Measurements from ENCODE around the gene NTNG1.

Gene NTNG1

GRCh38 chr1:107342768-107343167 lies 201.9 kb downstream of the NTNG1 start:
- TF ChIP-seq POLR2AphosphoS5 (IDR thresholded peaks at IDR 0.05; ENCODE audit: low read depth, low read length) (no peak), REST (IDR thresholded peaks at IDR 0.05; ENCODE audit: insufficient read depth in 1 of 2, low read depth in 2 of 2, low read length in 2 of 2) (no peak), FOXP2 (optimal IDR thresholded peaks at IDR 0.05; ENCODE audit: borderline replicate concordance, extremely low read depth, extremely low read length, insufficient read depth) (no peak), SIN3A (IDR thresholded peaks at IDR 0.05; ENCODE audit: borderline replicate concordance, insufficient read depth, low read length) (no peak), TAF1 (IDR thresholded peaks at IDR 0.05; ENCODE audit: borderline replicate concordance, insufficient read depth, low read length) (no peak)

GRCh38 chr1:107343601-107344000 lies 202.8 kb downstream of the NTNG1 start:
- TF ChIP-seq TAF1 (IDR thresholded peaks at IDR 0.05; ENCODE audit: borderline replicate concordance, insufficient read depth, low read length) (no peak), POLR2AphosphoS5 (IDR thresholded peaks at IDR 0.05; ENCODE audit: low read depth, low read length) (no peak), REST (IDR thresholded peaks at IDR 0.05; ENCODE audit: insufficient read depth in 1 of 2, low read depth in 2 of 2, low read length in 2 of 2) (no peak), FOXP2 (optimal IDR thresholded peaks at IDR 0.05; ENCODE audit: borderline replicate concordance, extremely low read depth, extremely low read length, insufficient read depth) (no peak), SIN3A (IDR thresholded peaks at IDR 0.05; ENCODE audit: borderline replicate concordance, insufficient read depth, low read length) (no peak)

GRCh38 chr1:107344268-107344760 lies 203.5 kb downstream of the NTNG1 start:
- no peak for TF ChIP-seq FOXP2 (optimal IDR thresholded peaks at IDR 0.05; ENCODE audit: borderline replicate concordance, extremely low read depth, extremely low read length, insufficient read depth)
- no peak for TF ChIP-seq TAF1 (IDR thresholded peaks at IDR 0.05; ENCODE audit: borderline replicate concordance, insufficient read depth, low read length)
- no peak for TF ChIP-seq SIN3A (IDR thresholded peaks at IDR 0.05; ENCODE audit: borderline replicate concordance, insufficient read depth, low read length)
- TF ChIP-seq REST (IDR thresholded peaks at IDR 0.05; ENCODE audit: insufficient read depth in 1 of 2, low read depth in 2 of 2, low read length in 2 of 2): no peak
- no peak for TF ChIP-seq POLR2AphosphoS5 (IDR thresholded peaks at IDR 0.05; ENCODE audit: low read depth, low read length)

GRCh38 chr1:107344836-107345235 lies 204.0 kb downstream of the NTNG1 start:
- TF ChIP-seq FOXP2 (optimal IDR thresholded peaks at IDR 0.05; ENCODE audit: borderline replicate concordance, extremely low read depth, extremely low read length, insufficient read depth): no peak
- TF ChIP-seq REST (IDR thresholded peaks at IDR 0.05; ENCODE audit: insufficient read depth in 1 of 2, low read depth in 2 of 2, low read length in 2 of 2): no peak
- no peak for TF ChIP-seq SIN3A (IDR thresholded peaks at IDR 0.05; ENCODE audit: borderline replicate concordance, insufficient read depth, low read length)
- TF ChIP-seq POLR2AphosphoS5 (IDR thresholded peaks at IDR 0.05; ENCODE audit: low read depth, low read length): no peak
- no peak for TF ChIP-seq TAF1 (IDR thresholded peaks at IDR 0.05; ENCODE audit: borderline replicate concordance, insufficient read depth, low read length)

- TF ChIP-seq SIN3A (IDR thresholded peaks at IDR 0.05; ENCODE audit: borderline replicate concordance, insufficient read depth, low read length) (no peak), POLR2AphosphoS5 (IDR thresholded peaks at IDR 0.05; ENCODE audit: low read depth, low read length) (no peak), FOXP2 (optimal IDR thresholded peaks at IDR 0.05; ENCODE audit: borderline replicate concordance, extremely low read depth, extremely low read length, insufficient read depth) (no peak), REST (IDR thresholded peaks at IDR 0.05; ENCODE audit: insufficient read depth in 1 of 2, low read depth in 2 of 2, low read length in 2 of 2) (no peak), TAF1 (IDR thresholded peaks at IDR 0.05; ENCODE audit: borderline replicate concordance, insufficient read depth, low read length) (no peak)
Observed at GRCh38 chr1:107352850-107353249, 212.0 kb downstream of the NTNG1 start.
